Medulla oblongata (tissue), 1 donor: ENCODE data around the gene PRPF38B.

Experiments used
- DNase-seq: peaks from one replicate; pipeline ENCODE4 v3.0.0-alpha.2; 2015; ENCODE audit errors: extremely low spot score

The PRPF38B gene

GRCh38 chr1:108717774-108718316 lies 25.7 kb downstream of the PRPF38B start:
- DNase-seq, result peak; percentile 67

GRCh38 chr1:108718927-108719655 lies 27.0 kb downstream of the PRPF38B start:
- no peak for DNase-seq

GRCh38 chr1:108719656-108720435 lies 27.7 kb downstream of the PRPF38B start:
- DNase-seq, result no peak

- DNase-seq, result peak; percentile 60
Measured at GRCh38 chr1:108722292-108722691, 30.2 kb downstream of the PRPF38B start.

GRCh38 chr1:108725906-108726305 lies 33.8 kb downstream of the PRPF38B start:
- DNase-seq, result no peak

GRCh38 chr1:108728327-108728923 lies 36.3 kb downstream of the PRPF38B start:
- DNase-seq, result no peak

- DNase-seq, result no peak
Measured at GRCh38 chr1:108729481-108729880, 37.4 kb downstream of the PRPF38B start.

GRCh38 chr1:108732398-108732797 lies 40.3 kb downstream of the PRPF38B start:
- no peak for DNase-seq

- DNase-seq, result no peak
Measured at GRCh38 chr1:108734171-108734865, 42.2 kb downstream of the PRPF38B start.

- DNase-seq, result no peak
Measured at GRCh38 chr1:108742253-108742652, 50.1 kb downstream of the PRPF38B start.

GRCh38 chr1:108745980-108746381 lies 53.9 kb downstream of the PRPF38B start:
- no peak for DNase-seq

GRCh38 chr1:108746382-108747170 lies 54.5 kb downstream of the PRPF38B start, which contains the start of gene STXBP3:
STXBP3 (plus strand) TSS chr1:108746674; CDS start chr1:108746738, 64 bp downstream.
- DNase-seq, result peak; percentile 99

- peak; percentile 88 for DNase-seq
Measured at GRCh38 chr1:108747171-108747850, 55.2 kb downstream of the PRPF38B start.

- DNase-seq, result no peak
Measured at GRCh38 chr1:108747898-108748297, 55.8 kb downstream of the PRPF38B start.

- DNase-seq, result no peak
Measured at GRCh38 chr1:108749081-108749480, 57.0 kb downstream of the PRPF38B start.

- DNase-seq, result no peak
Measured at GRCh38 chr1:108750476-108751181, 58.5 kb downstream of the PRPF38B start.
